DLD1 (cell line): Measurements from ENCODE around the gene TMEM209.
"Not testable (repeated sequence)": the region's sequence is repeated elsewhere in the genome, so short reads cannot be mapped to it uniquely, and the experiment has no call there.

Experiments used
- in situ Hi-C: cut with HindIII; loops from 2 replicates; pipeline ENCODE4 v1.10.0; 2017; ENCODE audit warnings: low sequenced_read_pairs

The TMEM209 gene

GRCh38 chr7:130174237-130174959 lies 30.8 kb downstream of the TMEM209 start:
- in situ Hi-C loops: no loop called here

- in situ Hi-C loops: no loop called here
These were observed 43.0 kb downstream of the TMEM209 start for GRCh38 chr7:130162196-130162595.

GRCh38 chr7:130160455-130160854 lies 44.8 kb downstream of the TMEM209 start:
- in situ Hi-C loops: no loop called here

GRCh38 chr7:130160023-130160422 lies 45.2 kb downstream of the TMEM209 start:
- in situ Hi-C loops: no loop called here

- in situ Hi-C loops: no loop called here
These were observed 47.5 kb downstream of the TMEM209 start for GRCh38 chr7:130157700-130158099.

- in situ Hi-C loops: no loop called here
These were observed 49.1 kb downstream of the TMEM209 start for GRCh38 chr7:130156140-130156539.

GRCh38 chr7:130154501-130155317 lies 50.5 kb downstream of the TMEM209 start:
- in situ Hi-C loops: no loop called here

- in situ Hi-C loops: no loop called here
These were observed 51.1 kb downstream of the TMEM209 start for GRCh38 chr7:130154131-130154500.

GRCh38 chr7:130153211-130153908 lies 51.8 kb downstream of the TMEM209 start:
- in situ Hi-C loops: no loop called here

- in situ Hi-C loops: no loop called here
These were observed 52.6 kb downstream of the TMEM209 start for GRCh38 chr7:130152493-130153210.

GRCh38 chr7:130151591-130152492 lies 53.4 kb downstream of the TMEM209 start:
- in situ Hi-C loops: no loop called here

GRCh38 chr7:130150587-130150986 lies 54.6 kb downstream of the TMEM209 start:
- in situ Hi-C loops: no loop called here

- in situ Hi-C loops: no loop called here
These were observed 55.7 kb downstream of the TMEM209 start for GRCh38 chr7:130149281-130150139.

- in situ Hi-C loops: no loop called here
These were observed 56.6 kb downstream of the TMEM209 start for GRCh38 chr7:130148561-130148960.

- in situ Hi-C loops: no loop called here
These were observed 57.4 kb downstream of the TMEM209 start for GRCh38 chr7:130147710-130148325.

GRCh38 chr7:130146693-130147405 lies 58.4 kb downstream of the TMEM209 start:
- in situ Hi-C loops: no loop called here

GRCh38 chr7:130146142-130146541 lies 59.1 kb downstream of the TMEM209 start:
- in situ Hi-C loops: not testable (repeated sequence)
